GM21717 (cell line): ENCODE data around the gene EPHB1.

Experiments used
- ATAC-seq: cut with Tn5 transposase; IDR thresholded peaks from one replicate; pipeline ENCODE4 v1.9.1; 2021; ENCODE audit warnings: mild to moderate bottlenecking, moderate library complexity; ENCODE audit not compliant: unreplicated experiment

EPHB1 gene

GRCh38 chr3:135272026-135272669 is 477.1 kb downstream of the EPHB1 start:
- ATAC-seq: no peak

- no peak for ATAC-seq
These were observed 497.1 kb downstream of the EPHB1 start for GRCh38 chr3:135292162-135292561.

GRCh38 chr3:135301670-135302069 is 506.6 kb downstream of the EPHB1 start:
- no peak for ATAC-seq

GRCh38 chr3:135304378-135304777 is 509.3 kb downstream of the EPHB1 start:
- ATAC-seq: no peak
